Measurements from ENCODE around the gene MOSMO. TPM values are rescaled to one million over a fixed set of nuclear protein-coding genes. Genes with fewer than 3 reads are reported as not detected.
A peak's percentile ranks its signal among the peaks of the same experiment; 100 is the strongest.

The MOSMO gene
- polyA plus RNA-seq, 1 of the 3 experiments (the other 2 are of a cell fraction): 8.0 TPM

DNA sequence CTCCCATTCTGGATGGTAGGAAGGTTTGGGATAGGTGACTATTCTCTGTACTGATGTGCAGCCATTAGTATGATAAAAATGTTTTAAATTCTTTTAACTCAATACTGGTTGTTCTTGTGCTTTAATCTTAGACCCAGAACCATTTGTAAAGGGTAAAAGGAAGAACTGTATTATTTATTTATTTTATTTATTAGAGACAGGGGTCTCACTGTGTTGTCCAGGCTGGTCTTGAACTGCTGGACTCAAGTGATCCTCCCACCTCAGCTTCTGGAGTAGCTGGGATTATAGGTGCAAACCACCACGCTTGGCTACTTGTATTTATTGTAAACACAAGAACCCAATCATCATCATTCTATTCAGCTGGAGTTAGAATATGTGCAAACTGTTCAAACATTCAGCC is 2.2 kb upstream of the MOSMO start:
- Histone ChIP-seq H3K9ac (no peak overlapping the region), H3K27me3 (ENCODE audit: insufficient read depth) (no peaks in the 10 kb centered on the region), H3K4me2 (no peak overlapping the region), H3K27ac (ENCODE audit: low read depth in 2 of 2, low read length in 1 of 2) (no peak overlapping the region), H3K4me1 (ENCODE audit: control insufficient read depth in 1 of 2, insufficient read depth in 2 of 2, low read depth in 1 of 2, low read length in 1 of 2) (peaks cover 0 to 16% of the 10 kb centered on the region in 2 experiments; a peak in 1 of 4 replicates), H3K79me2 (ENCODE audit: insufficient read depth) (peaks cover 25% of the 10 kb centered on the region), H4K20me1 (ENCODE audit: insufficient read depth) (0 out of 2 replicates have a peak, but pooled peaks cover 6% of the 10 kb centered on the region), H3K9me2 (no peaks in the 10 kb centered on the region), H3K4me3 (ENCODE audit: low read depth in 2 of 2, low read length in 1 of 2) (no peak overlapping the region), H2AFZ (ENCODE audit: low read depth) (no peak overlapping the region), H3K9me3 (no peaks in the 10 kb centered on the region), H3F3A (replicated peaks; ENCODE audit: insufficient read depth) (no peaks in the 10 kb centered on the region), H3K36me3 (replicated peaks in 1 of 2; ENCODE audit: control insufficient read depth in 1 of 2, insufficient read depth in 2 of 2, low read length in 1 of 2) (no peaks in the 10 kb centered on the region)
- no peak for DNase-seq
- WGBS (ENCODE audit: low lambda C conversion rate): 72% methylated on average over 1 of the region's 1 CpG
- ChIA-PET CTCF (interaction anchor here (1.9 to 8.3 kb wide), 4 partner anchors 72 to 183 kb away, joined by 10 to 95 read pairs (median 55); no protein-coding TSS in a partner anchor), POLR2A (no interaction called here)
- TF ChIP-seq RXRA (IDR thresholded peaks at IDR 0.05; ENCODE audit: borderline replicate concordance, low read depth) (no peak), EZH2phosphoT487 (IDR thresholded peaks at IDR 0.05; ENCODE audit: borderline replicate concordance, low read depth) (no peak), YY1 (IDR thresholded peaks at IDR 0.05; ENCODE audit: low read depth) (no peak)

DNA sequence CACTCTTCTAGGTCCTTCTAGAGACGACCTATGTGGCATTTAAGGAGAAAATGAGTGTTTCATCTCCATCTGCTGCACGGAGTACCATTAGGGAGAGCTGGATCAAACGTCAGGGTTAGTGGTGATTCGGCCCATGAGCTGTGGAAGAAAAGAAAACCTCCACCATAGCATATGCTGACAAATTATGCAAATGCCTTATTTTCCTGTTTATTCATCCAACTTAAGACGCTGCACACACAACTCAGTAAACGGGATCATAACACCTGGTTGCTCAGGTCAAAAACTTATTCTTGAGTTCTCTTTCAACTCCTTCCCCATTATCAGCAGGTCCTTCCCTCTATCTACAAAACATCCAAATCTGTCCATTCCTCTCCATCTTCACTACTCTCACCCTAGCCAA is 1.3 kb upstream of the MOSMO start:
- 79% methylated on average over 6 of the region's 6 CpGs for WGBS (ENCODE audit: low lambda C conversion rate)
- H2AFZ ChIP-seq (ENCODE audit: low read depth): peak overlapping the region; percentile 97; the same call in 1 of the 2 replicates
- peak overlapping the region in 1 of 2 experiments; percentile 90; a peak in 1 of 4 replicates for H3K27ac ChIP-seq (ENCODE audit: low read depth in 2 of 2, low read length in 1 of 2)
- peaks cover 15% of the 10 kb centered on the region; the same call in 1 of the 2 replicates for H4K20me1 ChIP-seq (ENCODE audit: insufficient read depth)
- ChIA-PET POLR2A (no interaction called here), CTCF (interaction anchor here (0.6 to 6.8 kb wide), 8 partner anchors 10 to 185 kb away, joined by 3 to 95 read pairs (median 8); no protein-coding TSS in a partner anchor)
- H3K36me3 ChIP-seq (replicated peaks in 1 of 2; ENCODE audit: control insufficient read depth in 1 of 2, insufficient read depth in 2 of 2, low read length in 1 of 2): no peaks in the 10 kb centered on the region
- H3F3A ChIP-seq (replicated peaks; ENCODE audit: insufficient read depth): peaks cover 3% of the 10 kb centered on the region
- H3K4me1 ChIP-seq (ENCODE audit: control insufficient read depth in 1 of 2, insufficient read depth in 2 of 2, low read depth in 1 of 2, low read length in 1 of 2): peaks cover 0 to 13% of the 10 kb centered on the region in 2 experiments; a peak in 1 of 4 replicates
- H3K9me3 ChIP-seq: no peaks in the 10 kb centered on the region
- no peak for DNase-seq
- H3K79me2 ChIP-seq (ENCODE audit: insufficient read depth): peaks cover 34% of the 10 kb centered on the region
- H3K9ac ChIP-seq: no peak overlapping the region
- H3K9me2 ChIP-seq: no peaks in the 10 kb centered on the region
- no peaks in the 10 kb centered on the region for H3K27me3 ChIP-seq (ENCODE audit: insufficient read depth)
- peak overlapping the region in 1 of 2 experiments; percentile 96; a peak in 1 of 4 replicates for H3K4me3 ChIP-seq (ENCODE audit: low read depth in 2 of 2, low read length in 1 of 2)
- no peak for TF ChIP-seq EP300 (IDR thresholded peaks at IDR 0.05; ENCODE audit: borderline replicate concordance in 1 of 2, low read depth in 1 of 2, low read length in 1 of 2)
- TF ChIP-seq MEF2A (IDR thresholded peaks at IDR 0.05; ENCODE audit: borderline replicate concordance, low read depth): no peak
- no peak for TF ChIP-seq FOXM1 (IDR thresholded peaks at IDR 0.05; ENCODE audit: low read depth)
- no peak for TF ChIP-seq RAD21 (IDR thresholded peaks at IDR 0.05; ENCODE audit: low read length)
- TF ChIP-seq, protein P1, sequence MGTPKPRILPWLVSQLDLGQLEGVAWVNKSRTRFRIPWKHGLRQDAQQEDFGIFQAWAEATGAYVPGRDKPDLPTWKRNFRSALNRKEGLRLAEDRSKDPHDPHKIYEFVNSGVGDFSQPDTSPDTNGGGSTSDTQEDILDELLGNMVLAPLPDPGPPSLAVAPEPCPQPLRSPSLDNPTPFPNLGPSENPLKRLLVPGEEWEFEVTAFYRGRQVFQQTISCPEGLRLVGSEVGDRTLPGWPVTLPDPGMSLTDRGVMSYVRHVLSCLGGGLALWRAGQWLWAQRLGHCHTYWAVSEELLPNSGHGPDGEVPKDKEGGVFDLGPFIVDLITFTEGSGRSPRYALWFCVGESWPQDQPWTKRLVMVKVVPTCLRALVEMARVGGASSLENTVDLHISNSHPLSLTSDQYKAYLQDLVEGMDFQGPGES (IDR thresholded peaks at IDR 0.05; ENCODE audit: low read depth, low read length): no peak
- TF ChIP-seq EZH2phosphoT487 (IDR thresholded peaks at IDR 0.05; ENCODE audit: borderline replicate concordance, low read depth): no peak
- TF ChIP-seq, protein P2, sequence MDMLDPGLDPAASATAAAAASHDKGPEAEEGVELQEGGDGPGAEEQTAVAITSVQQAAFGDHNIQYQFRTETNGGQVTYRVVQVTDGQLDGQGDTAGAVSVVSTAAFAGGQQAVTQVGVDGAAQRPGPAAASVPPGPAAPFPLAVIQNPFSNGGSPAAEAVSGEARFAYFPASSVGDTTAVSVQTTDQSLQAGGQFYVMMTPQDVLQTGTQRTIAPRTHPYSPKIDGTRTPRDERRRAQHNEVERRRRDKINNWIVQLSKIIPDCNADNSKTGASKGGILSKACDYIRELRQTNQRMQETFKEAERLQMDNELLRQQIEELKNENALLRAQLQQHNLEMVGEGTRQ (IDR thresholded peaks at IDR 0.05; ENCODE audit: borderline replicate concordance, low read depth, low read length): no peak
- no peak for TF ChIP-seq FOXJ3 (CRISPR knock-in tag; IDR thresholded peaks at IDR 0.05)
- TF ChIP-seq, protein P3, sequence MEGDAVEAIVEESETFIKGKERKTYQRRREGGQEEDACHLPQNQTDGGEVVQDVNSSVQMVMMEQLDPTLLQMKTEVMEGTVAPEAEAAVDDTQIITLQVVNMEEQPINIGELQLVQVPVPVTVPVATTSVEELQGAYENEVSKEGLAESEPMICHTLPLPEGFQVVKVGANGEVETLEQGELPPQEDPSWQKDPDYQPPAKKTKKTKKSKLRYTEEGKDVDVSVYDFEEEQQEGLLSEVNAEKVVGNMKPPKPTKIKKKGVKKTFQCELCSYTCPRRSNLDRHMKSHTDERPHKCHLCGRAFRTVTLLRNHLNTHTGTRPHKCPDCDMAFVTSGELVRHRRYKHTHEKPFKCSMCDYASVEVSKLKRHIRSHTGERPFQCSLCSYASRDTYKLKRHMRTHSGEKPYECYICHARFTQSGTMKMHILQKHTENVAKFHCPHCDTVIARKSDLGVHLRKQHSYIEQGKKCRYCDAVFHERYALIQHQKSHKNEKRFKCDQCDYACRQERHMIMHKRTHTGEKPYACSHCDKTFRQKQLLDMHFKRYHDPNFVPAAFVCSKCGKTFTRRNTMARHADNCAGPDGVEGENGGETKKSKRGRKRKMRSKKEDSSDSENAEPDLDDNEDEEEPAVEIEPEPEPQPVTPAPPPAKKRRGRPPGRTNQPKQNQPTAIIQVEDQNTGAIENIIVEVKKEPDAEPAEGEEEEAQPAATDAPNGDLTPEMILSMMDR (IDR thresholded peaks at IDR 0.05): no peak
- TF ChIP-seq, protein P4, sequence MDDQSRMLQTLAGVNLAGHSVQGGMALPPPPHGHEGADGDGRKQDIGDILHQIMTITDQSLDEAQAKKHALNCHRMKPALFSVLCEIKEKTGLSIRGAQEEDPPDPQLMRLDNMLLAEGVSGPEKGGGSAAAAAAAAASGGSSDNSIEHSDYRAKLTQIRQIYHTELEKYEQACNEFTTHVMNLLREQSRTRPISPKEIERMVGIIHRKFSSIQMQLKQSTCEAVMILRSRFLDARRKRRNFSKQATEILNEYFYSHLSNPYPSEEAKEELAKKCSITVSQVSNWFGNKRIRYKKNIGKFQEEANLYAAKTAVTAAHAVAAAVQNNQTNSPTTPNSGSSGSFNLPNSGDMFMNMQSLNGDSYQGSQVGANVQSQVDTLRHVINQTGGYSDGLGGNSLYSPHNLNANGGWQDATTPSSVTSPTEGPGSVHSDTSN (IDR thresholded peaks at IDR 0.05): no peak
- no peak for TF ChIP-seq RFX5 (IDR thresholded peaks at IDR 0.05; ENCODE audit: low read length)
- peak overlapping the region; percentile 91 for H3K4me2 ChIP-seq
